Erythroblast (primary cell): ENCODE results near the gene PLA2G12A.

Source experiments
- GATA1 ChIP-seq: IDR thresholded peaks from 2 replicates; pipeline ENCODE4 v1.6.1; 2011; ENCODE audit warnings: low read depth, mild to moderate bottlenecking, control low read depth, low read length, moderate library complexity
- POLR2A ChIP-seq: IDR thresholded peaks from 2 replicates; pipeline ENCODE4 v1.6.1; 2011; ENCODE audit warnings: mild to moderate bottlenecking, low read length

- TF ChIP-seq POLR2A (no peak), GATA1 (no peak)
These were observed 16.9 kb upstream of the PLA2G12A start for GRCh38 chr4:109746728-109747127.
